HG03025 (cell line): Measurements from ENCODE around the gene FTMT.
"Not testable (repeated sequence)": the region's sequence is repeated elsewhere in the genome, so short reads cannot be mapped to it uniquely, and the experiment has no call there.

Source experiments
- ATAC-seq: cut with Tn5 transposase; IDR thresholded peaks from one replicate; pipeline ENCODE4 v1.9.1; 2021; ENCODE audit warnings: mild to moderate bottlenecking, moderate library complexity; ENCODE audit not compliant: unreplicated experiment, low FRiP score

The FTMT gene

GRCh38 chr5:121851643-121852574 is at the start of gene FTMT:
FTMT (plus strand) TSS chr5:121851882; CDS start chr5:121851964, 82 bp downstream.
- no peak for ATAC-seq

GRCh38 chr5:121805251-121805650 is 46.4 kb upstream of the FTMT start:
- not testable (repeated sequence) for ATAC-seq

GRCh38 chr5:121805911-121806310 is 45.8 kb upstream of the FTMT start:
- no peak for ATAC-seq

- no peak for ATAC-seq
Observed at GRCh38 chr5:121816164-121816563, 35.5 kb upstream of the FTMT start.

- ATAC-seq = no peak
Observed at GRCh38 chr5:121819682-121820261, 31.9 kb upstream of the FTMT start.

GRCh38 chr5:121833617-121834016 is 18.1 kb upstream of the FTMT start:
- no peak for ATAC-seq

- ATAC-seq = no peak
Observed at GRCh38 chr5:121834021-121834420, 17.7 kb upstream of the FTMT start.

GRCh38 chr5:121841892-121842291 is 9.8 kb upstream of the FTMT start:
- ATAC-seq = no peak

GRCh38 chr5:121850272-121850671 is 1.4 kb upstream of the FTMT start:
- ATAC-seq = no peak

- no peak for ATAC-seq
Observed at GRCh38 chr5:121853850-121854249, 2.2 kb downstream of the FTMT start.

- no peak for ATAC-seq
Observed at GRCh38 chr5:121862801-121863200, 11.1 kb downstream of the FTMT start.

GRCh38 chr5:121863753-121864285 is 12.1 kb downstream of the FTMT start:
- no peak for ATAC-seq

GRCh38 chr5:121867403-121867802 is 15.7 kb downstream of the FTMT start:
- no peak for ATAC-seq

GRCh38 chr5:121870489-121870888 is 18.8 kb downstream of the FTMT start:
- no peak for ATAC-seq

- ATAC-seq = no peak
Observed at GRCh38 chr5:121872856-121873255, 21.2 kb downstream of the FTMT start.

- ATAC-seq = no peak
Observed at GRCh38 chr5:121873409-121873808, 21.7 kb downstream of the FTMT start.

- no peak for ATAC-seq
Observed at GRCh38 chr5:121885630-121886029, 33.9 kb downstream of the FTMT start.

GRCh38 chr5:121887727-121888126 is 36.0 kb downstream of the FTMT start:
- ATAC-seq = no peak

- ATAC-seq = no peak
Observed at GRCh38 chr5:121890297-121890858, 38.7 kb downstream of the FTMT start.

- no peak for ATAC-seq
Observed at GRCh38 chr5:121897341-121897740, 45.7 kb downstream of the FTMT start.

GRCh38 chr5:121899346-121899745 is 47.7 kb downstream of the FTMT start:
- ATAC-seq = no peak
